Gastrocnemius medialis (tissue), 4 donors: Measurements from ENCODE around the gene CYSRT1. TPM values are rescaled to one million over a fixed set of nuclear protein-coding genes. Genes with fewer than 3 reads are reported as not detected.

Source experiments
- ATAC-seq, 2 donors: fragments of 150-250 bp; one replicate each; pipeline ENCODE4 v1.9.1; 2016
- DNase-seq, 2 donors: peaks; one replicate each; pipeline ENCODE4 v3.0.0-alpha.2; 2019
- H3K27ac ChIP-seq, 4 donors: fragments of 200-600 bp; sonication (generic); 1 replicate in 1 of 4; 2 replicates in 3 of 4; pipeline ENCODE4 v1.5.1; 2016 to 2018; ENCODE audit warnings: mild to moderate bottlenecking in 2 of 4, moderate library complexity in 1 of 4
- H3K27me3 ChIP-seq, 3 donors: fragments of 200-600 bp; sonication (generic) in 2 of 3; 1 replicate in 1 of 3; 2 replicates in 2 of 3; pipeline versions ENCODE4 v1.5.1 to v1.6.0; 2016 to 2019; ENCODE audit warnings: mild to moderate bottlenecking in 1 of 3, moderate library complexity in 1 of 3
- H3K36me3 ChIP-seq, 2 donors: fragments of 200-600 bp; sonication (generic) in 1 of 2; one replicate each; pipeline ENCODE4 v1.5.1; 2017 to 2018
- H3K4me1 ChIP-seq, 2 donors: fragments of 200-600 bp; sonication (generic) in 1 of 2; one replicate each; pipeline ENCODE4 v1.5.1; 2016 to 2017; ENCODE audit warnings: mild to moderate bottlenecking in 2 of 2
- H3K4me3 ChIP-seq, 4 donors: fragments of 200-600 bp; sonication (generic) in 3 of 4; 1 replicate in 1 of 4; 2 replicates in 3 of 4; pipeline ENCODE4 v1.5.1; 2016 to 2019; ENCODE audit warnings: mild to moderate bottlenecking in 2 of 4
- H3K9me3 ChIP-seq, 3 donors: fragments of 200-600 bp; sonication (generic) in 2 of 3; 1 replicate in 1 of 3; 2 replicates in 2 of 3; pipeline ENCODE4 v1.5.1; 2016 to 2019
- CTCF ChIP-seq, 5 experiments: fragments of 450-650 bp in 3 of 5; fragments of 200-600 bp in 2 of 5; sonication (generic) in 2 of 5; IDR thresholded peaks in 4 of 5; conservative IDR thresholded peaks in 1 of 5; 1 replicate in 4 of 5; 2 replicates in 1 of 5; pipeline ENCODE4 v1.5.1; 2016 to 2019; ENCODE audit warnings: antibody characterized with exemption in 5 of 5, mild to moderate bottlenecking in 3 of 5, moderate library complexity in 3 of 5
- POLR2A ChIP-seq, 2 donors: fragments of 450-650 bp; IDR thresholded peaks; one replicate each; pipeline ENCODE4 v1.6.1; 2017; ENCODE audit warnings: antibody characterized with exemption in 2 of 2, mild to moderate bottlenecking in 2 of 2, moderate library complexity in 2 of 2
- in situ Hi-C, 4 donors: fragments of 200-750 bp; cut with MboI; loops; one replicate each; pipeline versions ENCODE4 v1.15.0 to v1.8.0; 2017; ENCODE audit warnings: low sequenced_read_pairs in 4 of 4
- intact Hi-C: fragments of 100-400 bp; cut with DNase I; formaldehyde crosslinking; loops from one replicate; pipeline ENCODE4 v1.15.1; 2023; ENCODE audit warnings: low total_unique reads
- total RNA-seq, 4 donors: library from RNA; depleted of rRNA; stranded (reverse); fragments of >200 nt; gene quantifications; one replicate each; pipeline versions ENCODE4 v1.1.0 to v1.2.3, GENCODE V29; 2016

CYSRT1 gene
- total RNA-seq, 4 donors from 2014 or later: 0.42 TPM; not detected in 3

- peak; percentile 28 to 59 for DNase-seq
Observed at GRCh38 chr9:137268538-137269201, 43.7 kb downstream of the CYSRT1 start.

GRCh38 chr9:137269231-137269772, 44.3 kb downstream of the CYSRT1 start:
- H3K27me3 ChIP-seq: no peaks in the 10 kb centered on the region
- in situ Hi-C loops (no loop called here), intact Hi-C loops (loop anchor here (2.0 to 5.0 kb wide), 2 partner anchors 29 to 47 kb away; partner anchors contain the start of genes RNF208 and TUBB4B)
- peaks cover 24 to 27% of the 10 kb centered on the region in 2 donors for H3K4me1 ChIP-seq
- ATAC-seq (peak; percentile 92 to 93), DNase-seq (peak; percentile 67 to 84)
- peaks cover 0 to 38% of the 10 kb centered on the region in 2 donors for H3K36me3 ChIP-seq
- H3K4me3 ChIP-seq: peak overlapping the region; percentile 59 to 60 (median 60)
- peak; percentile 52 to 72 for TF ChIP-seq POLR2A (IDR thresholded peaks at IDR 0.05)
- no peak for TF ChIP-seq CTCF (IDR thresholded peaks at IDR 0.05 in 4 of 5, conservative IDR thresholded peaks at IDR 0.05 in 1 of 5)
- H3K9me3 ChIP-seq: no peaks in the 10 kb centered on the region
- H3K27ac ChIP-seq: peak overlapping the region; percentile 88 to 94 (median 92)

More at GRCh38 chr9:137268538-137269201, 43.7 kb downstream of the CYSRT1 start:
- peak overlapping the region; percentile 59 to 60 (median 60) for H3K4me3 ChIP-seq
- peaks cover 0 to 44% of the 10 kb centered on the region in 2 donors for H3K36me3 ChIP-seq
- ATAC-seq: peak; percentile 62 to 64
- in situ Hi-C loops (no loop called here), intact Hi-C loops (loop anchor here (2.0 to 5.0 kb wide), 2 partner anchors 28 to 46 kb away; partner anchors contain the start of genes RNF208 and TUBB4B)
- H3K9me3 ChIP-seq: no peaks in the 10 kb centered on the region
- H3K4me1 ChIP-seq: peaks cover 24 to 27% of the 10 kb centered on the region in 2 donors
- TF ChIP-seq CTCF (IDR thresholded peaks at IDR 0.05 in 4 of 5, conservative IDR thresholded peaks at IDR 0.05 in 1 of 5) (no peak), POLR2A (IDR thresholded peaks at IDR 0.05) (no peak)
- H3K27me3 ChIP-seq: no peaks in the 10 kb centered on the region
- H3K27ac ChIP-seq: peak overlapping the region; percentile 88 to 94 (median 92)

GRCh38 chr9:137270929-137271695, 46.1 kb downstream of the CYSRT1 start:
- ATAC-seq (no peak), DNase-seq (no peak)
- TF ChIP-seq POLR2A (IDR thresholded peaks at IDR 0.05): no peak
- no peak for TF ChIP-seq CTCF (IDR thresholded peaks at IDR 0.05 in 4 of 5, conservative IDR thresholded peaks at IDR 0.05 in 1 of 5)
- Histone ChIP-seq H3K4me1 (peaks cover 32 to 33% of the 10 kb centered on the region in 2 donors), H3K9me3 (no peaks in the 10 kb centered on the region), H3K4me3 (no peak overlapping the region), H3K27me3 (no peaks in the 10 kb centered on the region), H3K27ac (no peak overlapping the region), H3K36me3 (peaks cover 0 to 27% of the 10 kb centered on the region in 2 donors)
- intact Hi-C loops (no loop called here), in situ Hi-C loops (no loop called here)

GRCh38 chr9:137271696-137272076, 46.7 kb downstream of the CYSRT1 start:
- intact Hi-C loops (no loop called here), in situ Hi-C loops (no loop called here)
- Histone ChIP-seq H3K4me1 (peaks cover 38 to 39% of the 10 kb centered on the region in 2 donors), H3K27ac (no peak overlapping the region), H3K9me3 (no peaks in the 10 kb centered on the region), H3K36me3 (peaks cover 0 to 22% of the 10 kb centered on the region in 2 donors), H3K27me3 (peaks cover 0 to 4% (median 0%) of the 10 kb centered on the region in 3 donors), H3K4me3 (no peak overlapping the region)
- DNase-seq (no peak), ATAC-seq (no peak)
- TF ChIP-seq CTCF (IDR thresholded peaks at IDR 0.05 in 4 of 5, conservative IDR thresholded peaks at IDR 0.05 in 1 of 5): no peak
- TF ChIP-seq POLR2A (IDR thresholded peaks at IDR 0.05): no peak
